IMR-90 (cell line): ENCODE measurements around the gene ENOX1.

ENCODE experiments used
- BHLHE40 ChIP-seq: fragments of 150-350 bp; IDR thresholded peaks from 2 replicates; pipeline ENCODE4 v1.6.1; 2016; ENCODE audit warnings: mild to moderate bottlenecking, low read depth, low read length
- CEBPB ChIP-seq: IDR thresholded peaks from 2 replicates; pipeline ENCODE4 v1.6.1; 2012; ENCODE audit warnings: low read depth, low read length, improper control_type of control experiment
- ELK1 ChIP-seq: fragments of 150-350 bp; IDR thresholded peaks from 2 replicates; pipeline ENCODE4 v1.6.1; 2016; ENCODE audit warnings: low read depth, mild to moderate bottlenecking, low read length, moderate library complexity, borderline replicate concordance
- MAFK ChIP-seq: IDR thresholded peaks from 2 replicates; pipeline ENCODE4 v1.6.1; 2012; ENCODE audit warnings: low read depth, low read length, improper control_type of control experiment
- MAZ ChIP-seq: IDR thresholded peaks from 2 replicates; pipeline ENCODE4 v1.6.1; 2012; ENCODE audit warnings: low read depth, mild to moderate bottlenecking, low read length, improper control_type of control experiment, moderate library complexity, borderline replicate concordance
- MXI1 ChIP-seq: IDR thresholded peaks from 2 replicates; pipeline ENCODE4 v1.6.1; 2012; ENCODE audit warnings: low read depth, mild to moderate bottlenecking, low read length, moderate library complexity, borderline replicate concordance
- NFE2L2 ChIP-seq: fragments of 150-350 bp; IDR thresholded peaks from 2 replicates; pipeline ENCODE4 v1.6.1; 2016; ENCODE audit warnings: low read depth, mild to moderate bottlenecking, low read length
- POLR2A ChIP-seq: IDR thresholded peaks from 2 replicates; pipeline ENCODE4 v1.6.1; 2012; ENCODE audit warnings: mild to moderate bottlenecking, low read depth, low read length
- RAD21 ChIP-seq: IDR thresholded peaks from 2 replicates; pipeline ENCODE4 v1.6.1; 2012; ENCODE audit warnings: low read length, improper control_type of control experiment
- RFX5 ChIP-seq: IDR thresholded peaks from 2 replicates; pipeline ENCODE4 v1.8.0; 2012; ENCODE audit warnings: low read depth, mild to moderate bottlenecking, low read length, moderate library complexity
- SMC3 ChIP-seq: fragments of 150-350 bp; IDR thresholded peaks from 2 replicates; pipeline ENCODE4 v1.6.1; 2016; ENCODE audit warnings: low read depth, mild to moderate bottlenecking, antibody characterized with exemption, low read length, moderate library complexity
- TF ChIP-seq, protein P1 (sequence below): conservative IDR thresholded peaks from 2 replicates; pipeline ENCODE4 v1.5.1; 2012; ENCODE audit warnings: mild to moderate bottlenecking, low read depth, low read length, improper control_type of control experiment
- TF ChIP-seq, protein P2 (sequence below): fragments of 150-350 bp; IDR thresholded peaks from 2 replicates; pipeline ENCODE4 v1.6.1; 2017; ENCODE audit warnings: mild to moderate bottlenecking, antibody characterized with exemption, low read length, low read depth

GRCh38 chr13:43514311-43514710, 272.5 kb downstream of the ENOX1 start:
- TF ChIP-seq, protein P1, sequence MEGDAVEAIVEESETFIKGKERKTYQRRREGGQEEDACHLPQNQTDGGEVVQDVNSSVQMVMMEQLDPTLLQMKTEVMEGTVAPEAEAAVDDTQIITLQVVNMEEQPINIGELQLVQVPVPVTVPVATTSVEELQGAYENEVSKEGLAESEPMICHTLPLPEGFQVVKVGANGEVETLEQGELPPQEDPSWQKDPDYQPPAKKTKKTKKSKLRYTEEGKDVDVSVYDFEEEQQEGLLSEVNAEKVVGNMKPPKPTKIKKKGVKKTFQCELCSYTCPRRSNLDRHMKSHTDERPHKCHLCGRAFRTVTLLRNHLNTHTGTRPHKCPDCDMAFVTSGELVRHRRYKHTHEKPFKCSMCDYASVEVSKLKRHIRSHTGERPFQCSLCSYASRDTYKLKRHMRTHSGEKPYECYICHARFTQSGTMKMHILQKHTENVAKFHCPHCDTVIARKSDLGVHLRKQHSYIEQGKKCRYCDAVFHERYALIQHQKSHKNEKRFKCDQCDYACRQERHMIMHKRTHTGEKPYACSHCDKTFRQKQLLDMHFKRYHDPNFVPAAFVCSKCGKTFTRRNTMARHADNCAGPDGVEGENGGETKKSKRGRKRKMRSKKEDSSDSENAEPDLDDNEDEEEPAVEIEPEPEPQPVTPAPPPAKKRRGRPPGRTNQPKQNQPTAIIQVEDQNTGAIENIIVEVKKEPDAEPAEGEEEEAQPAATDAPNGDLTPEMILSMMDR = no peak
- no peak for TF ChIP-seq POLR2A
- TF ChIP-seq, protein P2, sequence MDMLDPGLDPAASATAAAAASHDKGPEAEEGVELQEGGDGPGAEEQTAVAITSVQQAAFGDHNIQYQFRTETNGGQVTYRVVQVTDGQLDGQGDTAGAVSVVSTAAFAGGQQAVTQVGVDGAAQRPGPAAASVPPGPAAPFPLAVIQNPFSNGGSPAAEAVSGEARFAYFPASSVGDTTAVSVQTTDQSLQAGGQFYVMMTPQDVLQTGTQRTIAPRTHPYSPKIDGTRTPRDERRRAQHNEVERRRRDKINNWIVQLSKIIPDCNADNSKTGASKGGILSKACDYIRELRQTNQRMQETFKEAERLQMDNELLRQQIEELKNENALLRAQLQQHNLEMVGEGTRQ = no peak
- TF ChIP-seq RAD21 = no peak
- no peak for TF ChIP-seq MAFK
- no peak for TF ChIP-seq MXI1
- no peak for TF ChIP-seq ELK1
- no peak for TF ChIP-seq BHLHE40
- no peak for TF ChIP-seq NFE2L2
- TF ChIP-seq CEBPB = no peak
- no peak for TF ChIP-seq MAZ
- no peak for TF ChIP-seq SMC3
- no peak for TF ChIP-seq RFX5
